Measurements from ENCODE around the gene FLT4. TPM values are rescaled to one million over a fixed set of nuclear protein-coding genes. Genes with fewer than 3 reads are reported as not detected.
A peak's percentile ranks its signal among the peaks of the same experiment; 100 is the strongest.

FLT4 gene
- polyA plus RNA-seq, 12 donors: 5.9 to 21.3 (median 7.7) TPM; not detected in 1

- DNase-seq: no peak
Observed at GRCh38 chr5:180627386-180628120, 21.8 kb downstream of the FLT4 start.

DNA sequence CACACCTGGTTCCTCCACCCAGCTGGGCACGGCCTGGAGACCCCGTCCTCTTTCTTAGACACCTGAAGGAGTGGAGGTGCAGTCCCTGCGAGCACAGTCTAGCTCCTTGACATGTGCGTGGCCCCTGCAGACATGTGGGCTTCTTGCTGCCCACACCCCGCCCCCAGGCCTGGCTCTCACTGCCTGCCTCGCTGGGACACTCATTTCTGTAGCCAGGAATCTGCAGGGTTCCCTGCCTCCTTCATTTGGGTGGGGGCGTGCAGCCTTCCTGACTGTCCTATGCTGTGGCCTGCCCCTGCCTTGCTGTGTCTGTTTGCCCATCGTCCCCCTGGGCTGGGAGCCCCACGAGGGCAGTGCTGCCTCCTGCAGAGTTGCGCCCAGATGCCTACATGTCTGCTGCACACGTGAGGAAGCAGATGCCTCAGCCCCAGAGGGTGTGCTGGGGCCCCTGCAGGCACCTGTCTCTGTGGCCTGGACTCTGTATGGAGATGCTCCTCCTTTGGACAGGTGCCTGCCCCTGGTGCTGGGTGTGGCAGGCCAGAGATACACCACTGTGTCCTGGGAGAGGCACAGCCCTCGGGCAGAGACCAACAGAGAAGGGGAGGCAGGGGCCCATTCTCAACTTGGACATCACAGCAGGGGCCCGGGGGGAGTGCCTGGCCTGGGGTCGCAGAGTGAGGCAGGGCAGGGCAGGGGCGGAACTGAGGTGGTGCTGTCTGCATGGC is 22.6 kb downstream of the FLT4 start:
- DNase-seq: no peak

- DNase-seq: no peak
Observed at GRCh38 chr5:180625791-180626660, 23.4 kb downstream of the FLT4 start.

DNA sequence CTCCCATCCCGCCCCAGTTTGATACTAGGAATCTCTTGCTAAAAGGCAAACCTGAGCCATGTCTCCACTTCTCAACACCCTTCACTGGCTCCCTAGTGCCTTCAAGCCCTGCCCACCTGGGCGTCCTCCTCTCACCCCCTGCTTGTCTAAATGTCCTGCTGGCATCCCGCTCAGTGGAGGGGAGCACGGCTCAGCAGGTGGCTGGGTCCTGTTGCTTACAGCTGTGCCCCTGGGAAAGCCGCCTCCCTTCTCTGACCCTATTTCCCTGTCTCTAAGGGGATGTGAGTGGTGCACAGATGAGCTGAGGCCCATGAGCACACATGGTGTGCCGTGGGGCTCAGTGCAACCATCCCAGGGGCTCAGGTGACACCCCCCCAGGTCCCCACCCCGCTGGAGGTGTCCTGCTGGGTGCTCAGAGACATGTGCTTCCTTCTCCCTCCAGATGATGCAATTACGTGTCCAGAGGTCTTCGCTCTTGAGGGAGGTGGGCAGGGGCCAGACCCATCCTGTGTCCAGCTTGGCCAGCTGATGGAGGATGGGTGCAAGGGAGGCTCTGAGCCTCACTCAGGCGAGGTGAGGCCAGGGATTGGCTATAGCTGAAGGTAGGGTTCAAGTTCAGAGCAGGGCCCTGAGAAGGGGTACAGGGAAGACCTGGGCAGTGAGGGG is 24.1 kb downstream of the FLT4 start:
- DNase-seq: no peak

DNA sequence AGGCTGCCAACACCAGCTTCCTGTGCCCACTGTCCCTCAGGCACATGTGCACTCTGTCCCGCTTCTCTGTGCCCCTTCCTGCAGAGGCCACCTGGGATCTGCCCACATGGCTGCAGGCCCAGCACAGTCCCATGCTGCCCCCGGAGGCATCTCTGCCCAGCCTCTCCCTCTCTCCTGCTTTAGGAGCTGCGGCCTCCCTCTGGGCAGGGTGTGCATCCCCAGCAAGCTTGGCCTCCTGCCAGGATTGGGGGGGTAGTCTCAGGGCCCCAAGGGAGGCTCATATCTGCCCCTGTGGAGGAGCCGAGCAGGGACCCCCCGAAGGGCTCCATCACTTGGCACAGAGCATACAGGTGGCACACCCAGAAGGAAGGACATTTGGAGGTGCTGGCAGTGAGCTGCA is 24.8 kb downstream of the FLT4 start:
- DNase-seq: no peak

DNA sequence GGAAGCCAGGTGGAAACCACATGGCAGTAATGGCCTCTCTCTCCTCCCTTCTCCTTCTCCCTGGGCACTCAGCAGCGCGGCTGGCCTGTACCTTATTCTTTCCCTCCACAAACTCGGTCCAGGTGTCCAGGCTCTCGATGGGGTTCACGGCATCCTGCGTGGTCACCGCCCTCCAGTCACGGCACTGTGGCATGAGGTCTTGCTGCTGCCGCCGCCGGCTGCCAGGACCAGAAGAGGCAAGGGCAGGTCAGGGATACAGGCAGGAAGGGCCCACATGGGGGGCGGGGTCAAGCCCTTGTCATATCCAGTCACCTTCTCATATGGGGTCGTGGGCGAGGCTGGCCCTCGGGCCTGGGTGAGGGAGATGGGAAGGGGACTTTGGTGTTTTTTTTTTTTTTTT is 25.6 kb downstream of the FLT4 start:
- DNase-seq: no peak

DNA sequence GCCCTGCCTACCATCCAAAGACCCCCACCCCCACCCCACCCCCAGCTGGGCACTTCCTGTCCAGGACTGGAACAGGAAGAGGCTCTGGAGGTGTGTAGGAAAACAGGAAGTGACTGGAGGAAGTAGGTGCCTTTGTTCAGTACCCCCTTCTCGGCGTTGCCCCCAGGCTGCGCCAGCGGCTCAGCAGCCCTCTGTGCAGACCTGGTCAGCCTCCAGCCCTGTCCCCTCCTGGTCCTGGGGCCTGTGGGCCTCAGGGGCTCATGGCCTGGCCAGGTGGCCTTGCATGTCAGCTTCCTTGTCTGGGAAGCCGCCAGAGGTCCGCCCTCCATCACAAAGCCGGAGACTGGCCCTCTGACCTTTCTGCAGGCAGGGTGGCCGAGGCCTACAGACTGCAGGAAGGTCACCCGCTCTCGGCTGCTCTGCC is 26.0 kb downstream of the FLT4 start:
- DNase-seq: no peak

GRCh38 chr5:180622910-180623309 is 26.5 kb downstream of the FLT4 start:
- DNase-seq: no peak

DNA sequence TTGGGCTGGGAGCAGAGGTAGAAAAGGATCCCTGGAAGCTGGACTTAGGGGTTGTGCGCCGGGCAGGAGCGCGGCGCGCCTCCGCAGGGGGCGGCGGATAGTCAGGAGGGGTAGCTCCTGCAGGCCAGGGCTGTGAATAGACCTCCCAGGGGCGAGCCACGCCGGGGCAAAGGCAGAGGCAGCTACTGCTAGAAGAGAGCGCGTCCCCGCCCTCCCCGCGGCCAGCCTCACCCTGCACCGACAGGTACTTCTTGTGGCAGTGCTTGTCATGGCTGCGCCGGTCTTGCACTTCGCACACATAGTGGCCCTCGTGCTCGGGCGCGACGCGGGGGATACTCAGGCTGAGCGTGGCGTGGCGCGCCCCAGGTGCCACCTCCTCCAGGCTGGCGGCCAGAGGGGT is 28.1 kb downstream of the FLT4 start:
- DNase-seq: no peak

- no peak for DNase-seq
Observed at GRCh38 chr5:180620014-180620413, 29.4 kb downstream of the FLT4 start.

DNA sequence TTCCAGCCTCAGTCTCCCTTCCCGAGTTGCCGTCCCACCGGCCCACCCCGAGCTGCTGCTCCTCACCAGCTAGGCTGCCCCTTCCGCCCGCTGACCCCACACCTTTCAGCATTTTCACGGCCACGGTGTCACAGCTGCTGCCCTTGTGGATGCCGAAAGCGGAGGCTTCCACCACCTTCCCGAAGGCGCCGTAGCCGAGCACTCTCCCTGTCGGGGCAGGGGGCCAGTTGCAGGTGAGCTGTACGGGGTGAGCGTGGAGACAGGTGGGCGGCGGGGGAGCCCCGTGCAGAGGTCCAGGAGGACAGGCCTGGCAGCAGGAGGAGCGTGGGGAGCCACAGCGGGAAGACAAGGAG is 29.9 kb downstream of the FLT4 start:
- DNase-seq: no peak

GRCh38 chr5:180618829-180619562 is 30.4 kb downstream of the FLT4 start:
- peak; percentile 33 for DNase-seq

GRCh38 chr5:180618487-180618828 is 30.9 kb downstream of the FLT4 start:
- DNase-seq: no peak

DNA sequence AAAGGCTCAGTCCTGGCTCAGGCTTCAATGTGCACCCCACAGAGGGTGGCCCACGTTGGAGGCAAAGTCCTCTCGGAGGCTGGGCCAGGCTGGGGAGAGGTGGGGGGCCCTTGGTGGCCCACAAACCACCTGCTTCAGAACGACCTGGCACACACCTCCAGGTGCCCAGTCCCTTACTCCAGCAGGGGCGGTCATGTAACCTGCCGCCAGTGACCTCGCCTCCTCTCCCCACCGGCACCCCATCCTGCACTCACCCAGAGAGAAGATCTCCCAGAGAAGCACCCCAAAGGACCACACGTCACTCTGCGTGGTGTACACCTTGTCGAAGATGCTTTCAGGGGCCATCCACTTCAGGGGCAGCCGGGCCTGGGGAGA is 35.6 kb downstream of the FLT4 start:
- no peak for DNase-seq

GRCh38 chr5:180613188-180613813 is 36.1 kb downstream of the FLT4 start:
- no peak for DNase-seq

DNA sequence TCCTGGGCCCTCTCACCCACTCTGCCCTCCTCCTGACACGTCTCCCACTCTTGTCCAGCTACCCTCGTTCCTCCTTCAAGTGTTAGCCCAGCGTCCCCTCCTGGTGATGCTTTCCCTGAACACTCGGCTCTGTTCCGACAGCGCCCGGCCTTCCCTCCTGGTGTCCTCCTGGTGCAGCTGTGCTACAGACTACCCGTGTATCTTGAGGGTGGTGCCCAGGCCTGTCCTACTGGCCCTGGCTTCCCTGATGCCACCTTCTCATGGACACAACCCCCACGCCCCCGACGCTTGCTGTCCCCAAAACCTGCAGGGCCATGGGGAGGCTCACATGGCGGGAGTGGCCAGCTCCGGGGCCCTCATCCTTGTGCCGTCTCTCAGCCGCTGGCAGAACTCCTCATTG is 36.7 kb downstream of the FLT4 start:
- DNase-seq: no peak

GRCh38 chr5:180611140-180611850 is 38.1 kb downstream of the FLT4 start:
- DNase-seq: no peak

- no peak for DNase-seq
Observed at GRCh38 chr5:180609817-180610550, 39.4 kb downstream of the FLT4 start.

DNA sequence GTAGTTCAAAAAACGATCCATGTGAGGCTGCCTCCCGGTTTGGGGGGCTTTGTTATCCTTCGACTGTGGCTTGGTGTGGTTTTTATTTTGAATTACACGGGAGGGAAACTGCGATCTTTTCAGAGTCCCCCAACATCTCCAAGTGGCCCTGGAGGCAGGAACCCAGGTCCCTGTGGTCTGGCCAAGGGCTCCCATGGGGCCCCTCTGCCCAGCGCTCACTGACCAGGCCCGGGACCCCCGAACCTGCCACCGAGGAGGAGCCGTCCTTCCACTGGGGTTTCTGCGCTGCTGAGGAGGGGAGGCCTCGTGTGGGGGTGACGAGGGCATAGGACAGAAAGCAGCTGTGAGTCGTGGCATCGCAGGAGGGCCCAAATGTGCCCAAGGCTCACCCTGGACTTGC is 40.0 kb downstream of the FLT4 start:
- DNase-seq: no peak

Data from muscle of arm (tissue), 12 donors.